WTC11 (cell line): ENCODE data around the gene AQP7. TPM values are rescaled to one million over a fixed set of nuclear protein-coding genes. Genes with fewer than 3 reads are reported as not detected.

Source experiments
- ATAC-seq: fragments of 200-7000 bp; cut with Tn5 transposase; 2 replicates; pipeline ENCODE4 v1.10.0; 2021; ENCODE audit warnings: mild to moderate bottlenecking, moderate library complexity
- CTCF ChIA-PET: fragments of 300-600 bp; sonication (Branson Sonifier 250); formaldehyde crosslinking; loops from one replicate; lab custom pipeline; 2021; ENCODE audit warnings: antibody characterized with exemption; lab: Charles Lee
- POLR2A ChIA-PET: fragments of 350-600 bp; sonication (Branson Sonifier 250); formaldehyde crosslinking; loops from one replicate; lab custom pipeline; 2021; ENCODE audit warnings: antibody characterized with exemption; lab: Charles Lee
- DNase-seq: peaks from one replicate; pipeline ENCODE4 v3.0.0; 2021; ENCODE audit warnings: low spot score
- H3K27ac Mint-ChIP-seq: 2 replicates; pipeline ENCODE4 v1.8.0; 2021; ENCODE audit warnings: mixed read lengths
- H3K27me3 Mint-ChIP-seq: 2 replicates; pipeline ENCODE4 v1.8.0; 2021; ENCODE audit warnings: low read depth, mild to moderate bottlenecking, moderate library complexity, mixed read lengths
- H3K36me3 Mint-ChIP-seq: 2 replicates; pipeline ENCODE4 v1.8.0; 2021; ENCODE audit warnings: mixed read lengths
- H3K4me1 Mint-ChIP-seq: 2 replicates; pipeline ENCODE4 v1.8.0; 2022; ENCODE audit warnings: mixed read lengths
- H3K4me3 Mint-ChIP-seq: 2 replicates; pipeline ENCODE4 v1.8.0; 2021; ENCODE audit warnings: mild to moderate bottlenecking, moderate library complexity, mixed read lengths
- H3K9me3 Mint-ChIP-seq: 2 replicates; pipeline ENCODE4 v1.8.0; 2021; ENCODE audit warnings: mixed read lengths
- CBFB ChIP-seq: sonication (generic); formaldehyde crosslinking; IDR thresholded peaks from 2 replicates; pipeline ENCODE4 v1.8.1; 2022; ENCODE audit warnings: mild to moderate bottlenecking, low read depth, missing genetic modification reagents
- EMX1 ChIP-seq: fragments of 250-450 bp; sonication (Bioruptor Pico); IDR thresholded peaks from 2 replicates; pipeline ENCODE4 v1.8.0; 2021; ENCODE audit warnings: mild to moderate bottlenecking
- FOXP1 ChIP-seq: sonication (generic); formaldehyde crosslinking; IDR thresholded peaks from 2 replicates; pipeline ENCODE4 v1.8.0; 2022; ENCODE audit warnings: missing genetic modification reagents, mild to moderate bottlenecking, moderate library complexity, borderline replicate concordance
- GABPB1 ChIP-seq: sonication (generic); formaldehyde crosslinking; IDR thresholded peaks from 2 replicates; pipeline ENCODE4 v1.8.1; 2023; ENCODE audit warnings: mild to moderate bottlenecking, missing genetic modification reagents
- JUN ChIP-seq: sonication (generic); formaldehyde crosslinking; IDR thresholded peaks from 2 replicates; pipeline ENCODE4 v1.8.0; 2023; ENCODE audit warnings: mild to moderate bottlenecking, missing genetic modification reagents
- MXD4 ChIP-seq: fragments of 250-450 bp; sonication (Bioruptor Pico); IDR thresholded peaks from 2 replicates; pipeline ENCODE4 v1.8.0; 2021; ENCODE audit warnings: mild to moderate bottlenecking, moderate library complexity, borderline replicate concordance
- SP1 ChIP-seq: sonication (generic); formaldehyde crosslinking; conservative IDR thresholded peaks from 2 replicates; pipeline ENCODE4 v1.8.1; 2022; ENCODE audit warnings: missing genetic modification reagents
- TEAD4 ChIP-seq: sonication (generic); formaldehyde crosslinking; IDR thresholded peaks from 2 replicates; pipeline ENCODE4 v1.8.0; 2022; ENCODE audit warnings: mild to moderate bottlenecking, missing genetic modification reagents
- ZNF121 ChIP-seq: sonication (generic); formaldehyde crosslinking; IDR thresholded peaks from 2 replicates; pipeline ENCODE4 v1.8.0; 2023; ENCODE audit warnings: missing genetic modification reagents
- ZNF138 ChIP-seq: sonication (generic); formaldehyde crosslinking; conservative IDR thresholded peaks from 2 replicates; pipeline ENCODE4 v1.8.1; 2022; ENCODE audit warnings: mild to moderate bottlenecking, moderate library complexity, missing genetic modification reagents
- ZNF232 ChIP-seq: sonication (generic); formaldehyde crosslinking; IDR thresholded peaks from 2 replicates; pipeline ENCODE4 v1.8.0; 2022; ENCODE audit warnings: mild to moderate bottlenecking, missing genetic modification reagents
- ZNF317 ChIP-seq: sonication (generic); formaldehyde crosslinking; IDR thresholded peaks from 2 replicates; pipeline ENCODE4 v1.8.1; 2023; ENCODE audit warnings: low read depth, mild to moderate bottlenecking, moderate library complexity, missing genetic modification reagents, borderline replicate concordance
- ZNF416 ChIP-seq: fragments of 250-450 bp; sonication (Bioruptor Pico); IDR thresholded peaks from 2 replicates; pipeline ENCODE4 v1.9.0; 2021; ENCODE audit warnings: mild to moderate bottlenecking, inconsistent platforms
- total RNA-seq: library from RNA; stranded (reverse); gene quantifications from 3 replicates; pipeline ENCODE4 v1.2.3, GENCODE V29; 2021
- TF ChIP-seq, protein P1 (sequence below): sonication (generic); formaldehyde crosslinking; IDR thresholded peaks from 2 replicates; pipeline ENCODE4 v1.8.1; 2023; ENCODE audit warnings: mild to moderate bottlenecking, missing genetic modification reagents, borderline replicate concordance
- TF ChIP-seq, protein P2 (sequence below): sonication (generic); formaldehyde crosslinking; IDR thresholded peaks from 2 replicates; pipeline ENCODE4 v1.8.0; 2022; ENCODE audit warnings: mild to moderate bottlenecking, missing genetic modification reagents
- TF ChIP-seq, protein P3 (sequence below): sonication (generic); formaldehyde crosslinking; IDR thresholded peaks from 2 replicates; pipeline ENCODE4 v1.8.0; 2022; ENCODE audit warnings: missing genetic modification reagents
- TF ChIP-seq, protein P4 (sequence below): fragments of 250-450 bp; sonication (Bioruptor Pico); IDR thresholded peaks from 2 replicates; pipeline ENCODE4 v1.9.0; 2021; ENCODE audit warnings: mild to moderate bottlenecking
- TF ChIP-seq, protein P5 (sequence below): fragments of 250-450 bp; sonication (Bioruptor Pico); IDR thresholded peaks from 2 replicates; pipeline ENCODE4 v1.9.0; 2021; ENCODE audit warnings: mild to moderate bottlenecking, borderline replicate concordance
- TF ChIP-seq, protein P6 (sequence below): fragments of 200-600 bp; IDR thresholded peaks from 2 replicates; pipeline ENCODE4 v1.8.0; 2022; ENCODE audit warnings: antibody characterized with exemption

AQP7 gene
- total RNA-seq, 1 experiment from 2014 or later, result 0.17 TPM

DNA sequence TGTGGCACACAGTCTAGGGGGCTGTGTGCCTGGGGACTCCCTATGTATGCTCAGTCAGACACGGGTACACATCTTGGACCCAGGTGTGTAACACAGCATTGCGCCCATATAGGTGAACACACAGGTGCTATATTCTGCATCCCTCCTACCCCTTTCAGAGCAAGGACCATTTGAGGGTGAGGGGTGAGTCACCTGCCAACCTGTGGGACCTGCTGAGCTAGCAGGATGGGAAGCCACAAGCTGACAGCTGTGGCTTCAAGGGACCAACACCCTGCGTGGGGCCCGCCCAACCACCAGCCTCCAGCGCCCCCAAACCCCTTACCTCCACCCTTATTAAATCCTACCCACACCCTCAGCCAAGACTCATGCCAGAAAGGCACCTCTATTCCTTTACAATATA, 14.6 kb upstream of the AQP7 start:
- TF ChIP-seq MXD4 (CRISPR knock-in tag) (no peak), ZNF232 (CRISPR knock-in tag) (no peak), SP1 (no peak), JUN (no peak), ZNF317 (CRISPR knock-in tag) (no peak)
- TF ChIP-seq, protein P1, sequence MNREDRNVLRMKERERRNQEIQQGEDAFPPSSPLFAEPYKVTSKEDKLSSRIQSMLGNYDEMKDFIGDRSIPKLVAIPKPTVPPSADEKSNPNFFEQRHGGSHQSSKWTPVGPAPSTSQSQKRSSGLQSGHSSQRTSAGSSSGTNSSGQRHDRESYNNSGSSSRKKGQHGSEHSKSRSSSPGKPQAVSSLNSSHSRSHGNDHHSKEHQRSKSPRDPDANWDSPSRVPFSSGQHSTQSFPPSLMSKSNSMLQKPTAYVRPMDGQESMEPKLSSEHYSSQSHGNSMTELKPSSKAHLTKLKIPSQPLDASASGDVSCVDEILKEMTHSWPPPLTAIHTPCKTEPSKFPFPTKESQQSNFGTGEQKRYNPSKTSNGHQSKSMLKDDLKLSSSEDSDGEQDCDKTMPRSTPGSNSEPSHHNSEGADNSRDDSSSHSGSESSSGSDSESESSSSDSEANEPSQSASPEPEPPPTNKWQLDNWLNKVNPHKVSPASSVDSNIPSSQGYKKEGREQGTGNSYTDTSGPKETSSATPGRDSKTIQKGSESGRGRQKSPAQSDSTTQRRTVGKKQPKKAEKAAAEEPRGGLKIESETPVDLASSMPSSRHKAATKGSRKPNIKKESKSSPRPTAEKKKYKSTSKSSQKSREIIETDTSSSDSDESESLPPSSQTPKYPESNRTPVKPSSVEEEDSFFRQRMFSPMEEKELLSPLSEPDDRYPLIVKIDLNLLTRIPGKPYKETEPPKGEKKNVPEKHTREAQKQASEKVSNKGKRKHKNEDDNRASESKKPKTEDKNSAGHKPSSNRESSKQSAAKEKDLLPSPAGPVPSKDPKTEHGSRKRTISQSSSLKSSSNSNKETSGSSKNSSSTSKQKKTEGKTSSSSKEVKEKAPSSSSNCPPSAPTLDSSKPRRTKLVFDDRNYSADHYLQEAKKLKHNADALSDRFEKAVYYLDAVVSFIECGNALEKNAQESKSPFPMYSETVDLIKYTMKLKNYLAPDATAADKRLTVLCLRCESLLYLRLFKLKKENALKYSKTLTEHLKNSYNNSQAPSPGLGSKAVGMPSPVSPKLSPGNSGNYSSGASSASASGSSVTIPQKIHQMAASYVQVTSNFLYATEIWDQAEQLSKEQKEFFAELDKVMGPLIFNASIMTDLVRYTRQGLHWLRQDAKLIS (CRISPR knock-in tag), result no peak
- TF ChIP-seq, protein P2, sequence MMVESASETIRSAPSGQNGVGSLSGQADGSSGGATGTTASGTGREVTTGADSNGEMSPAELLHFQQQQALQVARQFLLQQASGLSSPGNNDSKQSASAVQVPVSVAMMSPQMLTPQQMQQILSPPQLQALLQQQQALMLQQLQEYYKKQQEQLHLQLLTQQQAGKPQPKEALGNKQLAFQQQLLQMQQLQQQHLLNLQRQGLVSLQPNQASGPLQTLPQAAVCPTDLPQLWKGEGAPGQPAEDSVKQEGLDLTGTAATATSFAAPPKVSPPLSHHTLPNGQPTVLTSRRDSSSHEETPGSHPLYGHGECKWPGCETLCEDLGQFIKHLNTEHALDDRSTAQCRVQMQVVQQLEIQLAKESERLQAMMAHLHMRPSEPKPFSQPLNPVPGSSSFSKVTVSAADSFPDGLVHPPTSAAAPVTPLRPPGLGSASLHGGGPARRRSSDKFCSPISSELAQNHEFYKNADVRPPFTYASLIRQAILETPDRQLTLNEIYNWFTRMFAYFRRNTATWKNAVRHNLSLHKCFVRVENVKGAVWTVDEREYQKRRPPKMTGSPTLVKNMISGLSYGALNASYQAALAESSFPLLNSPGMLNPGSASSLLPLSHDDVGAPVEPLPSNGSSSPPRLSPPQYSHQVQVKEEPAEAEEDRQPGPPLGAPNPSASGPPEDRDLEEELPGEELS, result no peak
- TF ChIP-seq, protein P3, sequence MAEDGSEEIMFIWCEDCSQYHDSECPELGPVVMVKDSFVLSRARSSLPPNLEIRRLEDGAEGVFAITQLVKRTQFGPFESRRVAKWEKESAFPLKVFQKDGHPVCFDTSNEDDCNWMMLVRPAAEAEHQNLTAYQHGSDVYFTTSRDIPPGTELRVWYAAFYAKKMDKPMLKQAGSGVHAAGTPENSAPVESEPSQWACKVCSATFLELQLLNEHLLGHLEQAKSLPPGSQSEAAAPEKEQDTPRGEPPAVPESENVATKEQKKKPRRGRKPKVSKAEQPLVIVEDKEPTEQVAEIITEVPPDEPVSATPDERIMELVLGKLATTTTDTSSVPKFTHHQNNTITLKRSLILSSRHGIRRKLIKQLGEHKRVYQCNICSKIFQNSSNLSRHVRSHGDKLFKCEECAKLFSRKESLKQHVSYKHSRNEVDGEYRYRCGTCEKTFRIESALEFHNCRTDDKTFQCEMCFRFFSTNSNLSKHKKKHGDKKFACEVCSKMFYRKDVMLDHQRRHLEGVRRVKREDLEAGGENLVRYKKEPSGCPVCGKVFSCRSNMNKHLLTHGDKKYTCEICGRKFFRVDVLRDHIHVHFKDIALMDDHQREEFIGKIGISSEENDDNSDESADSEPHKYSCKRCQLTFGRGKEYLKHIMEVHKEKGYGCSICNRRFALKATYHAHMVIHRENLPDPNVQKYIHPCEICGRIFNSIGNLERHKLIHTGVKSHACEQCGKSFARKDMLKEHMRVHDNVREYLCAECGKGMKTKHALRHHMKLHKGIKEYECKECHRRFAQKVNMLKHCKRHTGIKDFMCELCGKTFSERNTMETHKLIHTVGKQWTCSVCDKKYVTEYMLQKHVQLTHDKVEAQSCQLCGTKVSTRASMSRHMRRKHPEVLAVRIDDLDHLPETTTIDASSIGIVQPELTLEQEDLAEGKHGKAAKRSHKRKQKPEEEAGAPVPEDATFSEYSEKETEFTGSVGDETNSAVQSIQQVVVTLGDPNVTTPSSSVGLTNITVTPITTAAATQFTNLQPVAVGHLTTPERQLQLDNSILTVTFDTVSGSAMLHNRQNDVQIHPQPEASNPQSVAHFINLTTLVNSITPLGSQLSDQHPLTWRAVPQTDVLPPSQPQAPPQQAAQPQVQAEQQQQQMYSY (CRISPR knock-in tag), result no peak
- TF ChIP-seq, all 79 proteins: peak for 0
- ChIA-PET CTCF (interaction anchor here (3.1 to 5.7 kb wide), 4 partner anchors 12 to 43 kb away, joined by 29 to 84 read pairs (median 46); partner anchors contain the start of gene AQP3), POLR2A (no interaction called here)
- Mint-ChIP-seq H3K4me3 (no peak overlapping the region), H3K9me3 (peaks cover under 1% of the 10 kb centered on the region; the same call in 1 of the 2 replicates), H3K36me3 (no peaks in the 10 kb centered on the region), H3K27me3 (no peaks in the 10 kb centered on the region), H3K4me1 (peaks cover 7% of the 10 kb centered on the region), H3K27ac (no peak overlapping the region)
- DNase-seq (no peak), ATAC-seq (no peak)

DNA sequence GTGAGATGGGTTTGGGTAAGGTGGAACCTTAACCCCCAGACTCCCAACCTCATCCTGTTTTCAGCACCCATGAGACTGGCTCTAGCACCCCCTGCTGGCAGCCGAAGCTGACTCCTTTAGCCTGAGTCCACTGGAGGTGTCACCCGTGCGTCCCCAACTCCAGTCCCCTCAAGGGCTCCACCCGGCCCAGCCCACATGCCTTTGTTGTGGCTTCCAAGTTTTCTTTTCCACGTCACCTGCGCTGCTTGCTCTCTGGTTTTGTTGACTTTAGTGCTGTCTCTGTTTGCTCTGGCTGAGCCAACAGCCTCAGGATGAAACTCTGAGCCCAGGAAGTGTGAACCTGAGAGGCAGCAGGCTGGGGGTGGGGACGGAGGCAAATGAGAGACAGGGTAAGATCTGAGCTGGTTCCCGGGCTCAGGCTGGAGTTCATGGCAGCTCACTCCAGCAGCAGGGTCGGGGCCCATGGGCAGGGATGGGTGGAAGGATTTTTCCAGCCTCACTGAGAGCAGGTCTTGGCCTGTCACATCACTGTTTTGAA, 13.2 kb upstream of the AQP7 start:
- Mint-ChIP-seq H3K4me3 (no peak overlapping the region), H3K27me3 (no peaks in the 10 kb centered on the region), H3K36me3 (no peaks in the 10 kb centered on the region), H3K9me3 (peaks cover 7% of the 10 kb centered on the region; the same call in 1 of the 2 replicates), H3K4me1 (peaks cover 7% of the 10 kb centered on the region), H3K27ac (no peak overlapping the region)
- ChIA-PET CTCF (interaction anchor here (0.6 to 5.7 kb wide), 36 partner anchors 9 to 730 kb away, joined by 3 to 84 read pairs (median 4); partner anchors contain the start of genes AQP3, NFX1 and NOL6), POLR2A (no interaction called here)
- DNase-seq (peak; percentile 88), ATAC-seq (peak; percentile 95)
- TF ChIP-seq ZNF121 (CRISPR knock-in tag) (no peak), FOXP1 (CRISPR knock-in tag) (no peak), TEAD4 (CRISPR knock-in tag) (no peak), SP1 (no peak), GABPB1 (peak; percentile 96), EMX1 (CRISPR knock-in tag) (no peak), CBFB (CRISPR knock-in tag) (no peak), ZNF416 (no peak), ZNF138 (CRISPR knock-in tag) (no peak), ZNF317 (CRISPR knock-in tag) (no peak)
- TF ChIP-seq, protein P4, sequence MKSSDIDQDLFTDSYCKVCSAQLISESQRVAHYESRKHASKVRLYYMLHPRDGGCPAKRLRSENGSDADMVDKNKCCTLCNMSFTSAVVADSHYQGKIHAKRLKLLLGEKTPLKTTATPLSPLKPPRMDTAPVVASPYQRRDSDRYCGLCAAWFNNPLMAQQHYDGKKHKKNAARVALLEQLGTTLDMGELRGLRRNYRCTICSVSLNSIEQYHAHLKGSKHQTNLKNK (CRISPR knock-in tag), result no peak
- TF ChIP-seq, protein P5, sequence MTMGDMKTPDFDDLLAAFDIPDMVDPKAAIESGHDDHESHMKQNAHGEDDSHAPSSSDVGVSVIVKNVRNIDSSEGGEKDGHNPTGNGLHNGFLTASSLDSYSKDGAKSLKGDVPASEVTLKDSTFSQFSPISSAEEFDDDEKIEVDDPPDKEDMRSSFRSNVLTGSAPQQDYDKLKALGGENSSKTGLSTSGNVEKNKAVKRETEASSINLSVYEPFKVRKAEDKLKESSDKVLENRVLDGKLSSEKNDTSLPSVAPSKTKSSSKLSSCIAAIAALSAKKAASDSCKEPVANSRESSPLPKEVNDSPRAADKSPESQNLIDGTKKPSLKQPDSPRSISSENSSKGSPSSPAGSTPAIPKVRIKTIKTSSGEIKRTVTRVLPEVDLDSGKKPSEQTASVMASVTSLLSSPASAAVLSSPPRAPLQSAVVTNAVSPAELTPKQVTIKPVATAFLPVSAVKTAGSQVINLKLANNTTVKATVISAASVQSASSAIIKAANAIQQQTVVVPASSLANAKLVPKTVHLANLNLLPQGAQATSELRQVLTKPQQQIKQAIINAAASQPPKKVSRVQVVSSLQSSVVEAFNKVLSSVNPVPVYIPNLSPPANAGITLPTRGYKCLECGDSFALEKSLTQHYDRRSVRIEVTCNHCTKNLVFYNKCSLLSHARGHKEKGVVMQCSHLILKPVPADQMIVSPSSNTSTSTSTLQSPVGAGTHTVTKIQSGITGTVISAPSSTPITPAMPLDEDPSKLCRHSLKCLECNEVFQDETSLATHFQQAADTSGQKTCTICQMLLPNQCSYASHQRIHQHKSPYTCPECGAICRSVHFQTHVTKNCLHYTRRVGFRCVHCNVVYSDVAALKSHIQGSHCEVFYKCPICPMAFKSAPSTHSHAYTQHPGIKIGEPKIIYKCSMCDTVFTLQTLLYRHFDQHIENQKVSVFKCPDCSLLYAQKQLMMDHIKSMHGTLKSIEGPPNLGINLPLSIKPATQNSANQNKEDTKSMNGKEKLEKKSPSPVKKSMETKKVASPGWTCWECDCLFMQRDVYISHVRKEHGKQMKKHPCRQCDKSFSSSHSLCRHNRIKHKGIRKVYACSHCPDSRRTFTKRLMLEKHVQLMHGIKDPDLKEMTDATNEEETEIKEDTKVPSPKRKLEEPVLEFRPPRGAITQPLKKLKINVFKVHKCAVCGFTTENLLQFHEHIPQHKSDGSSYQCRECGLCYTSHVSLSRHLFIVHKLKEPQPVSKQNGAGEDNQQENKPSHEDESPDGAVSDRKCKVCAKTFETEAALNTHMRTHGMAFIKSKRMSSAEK (CRISPR knock-in tag), result no peak
- TF ChIP-seq, protein P6, sequence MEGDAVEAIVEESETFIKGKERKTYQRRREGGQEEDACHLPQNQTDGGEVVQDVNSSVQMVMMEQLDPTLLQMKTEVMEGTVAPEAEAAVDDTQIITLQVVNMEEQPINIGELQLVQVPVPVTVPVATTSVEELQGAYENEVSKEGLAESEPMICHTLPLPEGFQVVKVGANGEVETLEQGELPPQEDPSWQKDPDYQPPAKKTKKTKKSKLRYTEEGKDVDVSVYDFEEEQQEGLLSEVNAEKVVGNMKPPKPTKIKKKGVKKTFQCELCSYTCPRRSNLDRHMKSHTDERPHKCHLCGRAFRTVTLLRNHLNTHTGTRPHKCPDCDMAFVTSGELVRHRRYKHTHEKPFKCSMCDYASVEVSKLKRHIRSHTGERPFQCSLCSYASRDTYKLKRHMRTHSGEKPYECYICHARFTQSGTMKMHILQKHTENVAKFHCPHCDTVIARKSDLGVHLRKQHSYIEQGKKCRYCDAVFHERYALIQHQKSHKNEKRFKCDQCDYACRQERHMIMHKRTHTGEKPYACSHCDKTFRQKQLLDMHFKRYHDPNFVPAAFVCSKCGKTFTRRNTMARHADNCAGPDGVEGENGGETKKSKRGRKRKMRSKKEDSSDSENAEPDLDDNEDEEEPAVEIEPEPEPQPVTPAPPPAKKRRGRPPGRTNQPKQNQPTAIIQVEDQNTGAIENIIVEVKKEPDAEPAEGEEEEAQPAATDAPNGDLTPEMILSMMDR, result peak; percentile 51
